DMS53 treated with DMSO at 0.1 percent for 48 hours (cell line): Measurements from ENCODE around the gene UNK.
"Not testable (repeated sequence)": the region's sequence is repeated elsewhere in the genome, so short reads cannot be mapped to it uniquely, and the experiment has no call there.

Experiments
- DNase-seq: peaks from one replicate; lab custom pipeline; 2025; ENCODE audit not compliant: unreplicated experiment; lab: John Stamatoyannopoulos, UW

Gene UNK

GRCh38 chr17:75753514-75754377, 30.9 kb upstream of the UNK start:
- peak; percentile 46 for DNase-seq

GRCh38 chr17:75754378-75755204, 30.0 kb upstream of the UNK start:
- no peak for DNase-seq

GRCh38 chr17:75755205-75755901, 29.3 kb upstream of the UNK start:
- no peak for DNase-seq

GRCh38 chr17:75755990-75756389, 28.6 kb upstream of the UNK start:
- DNase-seq: no peak

GRCh38 chr17:75756451-75757085, 28.0 kb upstream of the UNK start:
- DNase-seq: no peak

GRCh38 chr17:75757086-75757681, 27.4 kb upstream of the UNK start:
- no peak for DNase-seq

GRCh38 chr17:75758131-75758905, 26.3 kb upstream of the UNK start:
- DNase-seq: no peak

- no peak for DNase-seq
Measured at GRCh38 chr17:75759457-75759856, 25.1 kb upstream of the UNK start.

- DNase-seq: not testable (repeated sequence)
Measured at GRCh38 chr17:75759978-75760640, 24.5 kb upstream of the UNK start.

- DNase-seq: no peak
Measured at GRCh38 chr17:75762513-75763268, 21.9 kb upstream of the UNK start.

- DNase-seq: no peak
Measured at GRCh38 chr17:75763269-75763607, 21.4 kb upstream of the UNK start.

GRCh38 chr17:75763613-75764416, 20.8 kb upstream of the UNK start:
- DNase-seq: no peak

GRCh38 chr17:75764417-75764710, 20.2 kb upstream of the UNK start:
- no peak for DNase-seq

- DNase-seq: peak; percentile 30
Measured at GRCh38 chr17:75764711-75765421, 19.7 kb upstream of the UNK start, which contains the start of gene GALK1. GALK1 (minus strand) TSS chr17:75765192; CDS start chr17:75765136, 56 bp downstream.

- no peak for DNase-seq
Measured at GRCh38 chr17:75765981-75766380, 18.6 kb upstream of the UNK start.

- no peak for DNase-seq
Measured at GRCh38 chr17:75767881-75768280, 16.7 kb upstream of the UNK start.

GRCh38 chr17:75769536-75769935, 15.1 kb upstream of the UNK start:
- DNase-seq: peak; percentile 70
